Naive thymus-derived CD8-positive, alpha-beta T cell (primary cell): ENCODE measurements around the gene PIEZO2. TPM values are rescaled to one million over a fixed set of nuclear protein-coding genes. Genes with fewer than 3 reads are reported as not detected.
"Not testable (repeated sequence)": the region's sequence is repeated elsewhere in the genome, so short reads cannot be mapped to it uniquely, and the experiment has no call there.

Experiments used
- ATAC-seq, 2 donors: fragments of 150-1000 bp; cut with Tn5 transposase in 1 of 2; sonication (Bioruptor Pico), chemical (Tn5 transposase) in 1 of 2; 1 replicate in 1 of 2; 2 replicates in 1 of 2; pipeline ENCODE4 v1.10.0; 2021; ENCODE audit warnings: mild to moderate bottlenecking in 2 of 2, moderate library complexity in 2 of 2
- POLR2A ChIA-PET: fragments of 350-600 bp; sonication (Branson Sonifier 250); formaldehyde crosslinking; loops from one replicate; lab custom pipeline; 2021; ENCODE audit warnings: antibody characterized with exemption; lab: Charles Lee
- DNase-seq, 10 donors: peaks; one replicate each; pipeline versions ENCODE4 v3.0.0 to v3.0.0-alpha.2; 2020 to 2022
- H3K27ac Mint-ChIP-seq, 10 donors: one replicate each; pipeline ENCODE4 v1.8.0; 2020 to 2022; ENCODE audit warnings: mild to moderate bottlenecking in 10 of 10, mixed read lengths in 10 of 10, moderate library complexity in 4 of 10, inconsistent platforms in 1 of 10
- H3K27me3 Mint-ChIP-seq, 5 donors: one replicate each; pipeline ENCODE4 v1.8.0; 2021 to 2022; ENCODE audit warnings: mixed read lengths in 5 of 5
- H3K36me3 Mint-ChIP-seq, 3 donors: one replicate each; pipeline ENCODE4 v1.8.0; 2020 to 2022; ENCODE audit warnings: mixed read lengths in 3 of 3, mild to moderate bottlenecking in 2 of 3, inconsistent platforms in 1 of 3
- H3K4me1 Mint-ChIP-seq, 4 donors: one replicate each; pipeline ENCODE4 v1.8.0; 2021 to 2022; ENCODE audit warnings: mixed read lengths in 4 of 4
- H3K4me3 Mint-ChIP-seq, 10 donors: one replicate each; pipeline ENCODE4 v1.8.0; 2020 to 2022; ENCODE audit warnings: mild to moderate bottlenecking in 10 of 10, mixed read lengths in 10 of 10, moderate library complexity in 6 of 10, inconsistent platforms in 1 of 10
- H3K9me3 Mint-ChIP-seq, 9 donors: one replicate each; pipeline ENCODE4 v1.8.0; 2020 to 2022; ENCODE audit warnings: mixed read lengths in 9 of 9, mild to moderate bottlenecking in 3 of 9, inconsistent platforms in 1 of 9, moderate library complexity in 1 of 9
- microRNA-seq: library from miRNA; unstranded; fragments of <30 nt; microRNA quantifications from one replicate; pipeline ENCODE4 v1.2.0, GENCODE V29; 2022; ENCODE audit warnings: borderline microRNAs expressed
- polyA plus RNA-seq, 3 donors: library from polyadenylated mRNA; unstranded; fragments of 300-500 nt; fragmentation: Illumina TruSeq; gene quantifications; one replicate each; pipeline ENCODE4 v1.2.3, GENCODE V29; 2021
- total RNA-seq, 8 experiments: library from RNA in 2 of 8; stranded (reverse) in 2 of 8; gene quantifications; one replicate each; pipeline ENCODE4 v1.2.3 and lab custom pipeline; 2021 to 2026

Gene PIEZO2
- total and polyA plus RNA-seq, 5 experiments from 2014 or later = not detected

DNA sequence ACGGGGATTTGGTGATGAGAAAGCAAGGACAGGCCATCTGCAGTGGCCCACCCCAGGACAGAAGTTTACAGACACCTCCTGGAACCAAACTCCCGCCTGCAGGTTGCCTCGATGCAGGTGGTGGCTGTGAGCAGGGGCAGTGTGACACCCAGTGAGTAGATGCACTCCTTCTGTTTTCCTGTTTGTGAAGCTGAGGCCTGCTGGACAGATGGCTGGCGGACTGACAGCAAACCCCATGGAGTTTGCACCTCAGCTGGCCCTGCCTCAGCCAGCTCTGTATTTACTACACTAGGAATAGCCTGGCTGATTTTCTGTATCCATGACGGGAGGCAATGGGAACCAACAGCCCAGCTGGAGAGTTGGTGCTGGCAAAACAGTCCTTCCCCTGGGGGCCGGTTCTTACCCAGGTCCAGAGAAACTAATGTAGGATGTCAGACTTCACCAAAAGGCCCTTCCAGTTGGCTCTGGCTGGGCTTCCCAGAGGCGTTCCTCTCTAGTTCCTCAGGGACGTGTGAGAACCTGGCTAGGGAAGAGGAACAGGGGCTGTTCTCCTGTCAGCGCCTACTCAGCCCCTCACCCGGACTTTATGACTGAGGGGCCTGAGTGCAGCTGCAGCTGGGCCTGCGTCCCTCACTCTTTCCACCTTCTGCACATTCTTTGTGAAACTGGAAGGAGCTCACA, 511.4 kb downstream of the PIEZO2 start:
- H3K9me3 Mint-ChIP-seq, H3K4me1 Mint-ChIP-seq, H3K27me3 Mint-ChIP-seq, ATAC-seq, H3K27ac Mint-ChIP-seq, DNase-seq, H3K4me3 Mint-ChIP-seq, H3K36me3 Mint-ChIP-seq, POLR2A ChIA-PET: not testable (repeated sequence)

DNA sequence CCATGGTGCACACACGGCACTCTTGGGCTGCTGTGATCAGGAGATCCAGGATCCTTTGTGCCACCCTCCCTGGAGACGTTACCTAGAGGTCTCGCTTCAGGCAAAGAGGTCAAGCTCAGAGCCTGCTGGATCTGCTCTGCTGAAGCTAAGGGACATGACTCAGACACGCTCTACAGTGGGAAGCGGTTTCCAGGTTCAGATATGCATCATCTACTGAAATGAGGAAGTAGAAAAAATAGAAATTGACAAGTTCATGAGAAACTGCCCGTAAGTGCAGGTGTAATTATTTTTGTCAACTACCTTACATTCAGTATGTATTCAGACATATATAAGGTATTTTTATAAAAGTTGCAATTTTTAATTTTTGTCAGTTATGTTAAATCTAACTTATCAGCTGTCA, 520.3 kb downstream of the PIEZO2 start:
- H3K36me3 Mint-ChIP-seq, H3K27me3 Mint-ChIP-seq, ATAC-seq, H3K9me3 Mint-ChIP-seq, H3K27ac Mint-ChIP-seq, POLR2A ChIA-PET, H3K4me1 Mint-ChIP-seq, DNase-seq: not testable (repeated sequence)
- peak overlapping the region in 1 of 10 donors; percentile 29 for H3K4me3 Mint-ChIP-seq

DNA sequence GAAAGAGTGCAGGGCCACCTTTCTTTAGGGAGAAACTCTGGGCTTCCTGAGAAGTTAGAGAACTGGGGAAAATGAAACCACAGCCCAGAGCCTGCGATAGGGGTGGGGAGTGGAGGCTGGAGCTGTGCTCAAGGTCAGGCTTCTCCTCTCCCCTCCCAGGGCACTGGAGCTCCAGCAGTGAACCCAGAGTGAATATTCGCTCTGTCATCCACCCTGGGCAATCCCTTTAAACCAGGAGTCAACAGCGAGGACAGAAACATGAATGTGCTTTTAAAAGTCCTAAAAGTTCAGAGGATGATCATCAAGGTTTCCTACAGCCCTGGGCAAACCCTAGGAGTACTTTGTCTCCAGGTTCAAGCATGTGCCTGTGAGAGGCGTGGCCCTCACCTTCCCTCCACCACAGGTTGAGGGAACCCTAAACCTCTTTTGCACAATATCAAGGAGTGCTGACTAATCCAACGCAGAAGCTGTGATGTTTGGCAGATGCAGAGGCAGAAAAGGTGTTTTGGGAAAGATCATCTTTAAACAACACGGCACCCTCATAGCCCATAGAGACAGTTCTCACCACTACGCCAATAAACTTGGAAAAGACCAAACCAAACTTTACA, 522.7 kb downstream of the PIEZO2 start:
- POLR2A ChIA-PET = not testable (repeated sequence)

DNA sequence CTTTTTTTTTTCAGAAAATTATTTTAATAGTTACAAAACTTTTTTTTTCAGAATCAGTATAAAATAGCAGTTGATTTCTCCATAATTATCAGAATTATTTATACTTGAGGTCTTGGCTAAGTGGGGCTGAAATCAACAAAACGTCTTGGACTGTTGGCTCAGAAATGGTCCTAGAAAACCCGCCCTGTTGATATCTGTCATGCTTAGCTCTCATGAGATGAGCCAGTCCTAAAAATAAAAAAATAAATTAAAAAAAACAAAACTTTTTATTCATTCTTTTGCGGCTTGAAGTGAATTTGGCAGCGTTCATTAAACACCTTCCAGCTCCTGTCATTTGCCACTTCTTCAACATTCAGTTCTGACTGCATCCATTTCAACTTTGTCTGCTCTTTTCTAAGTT, 525.8 kb downstream of the PIEZO2 start:
- POLR2A ChIA-PET = not testable (repeated sequence)

More for the DNA sequence above, 522.7 kb downstream of the PIEZO2 start:
- not testable (repeated sequence) for ATAC-seq, DNase-seq, H3K27me3 Mint-ChIP-seq, H3K36me3 Mint-ChIP-seq, H3K9me3 Mint-ChIP-seq, H3K4me3 Mint-ChIP-seq, H3K27ac Mint-ChIP-seq, H3K4me1 Mint-ChIP-seq

DNA sequence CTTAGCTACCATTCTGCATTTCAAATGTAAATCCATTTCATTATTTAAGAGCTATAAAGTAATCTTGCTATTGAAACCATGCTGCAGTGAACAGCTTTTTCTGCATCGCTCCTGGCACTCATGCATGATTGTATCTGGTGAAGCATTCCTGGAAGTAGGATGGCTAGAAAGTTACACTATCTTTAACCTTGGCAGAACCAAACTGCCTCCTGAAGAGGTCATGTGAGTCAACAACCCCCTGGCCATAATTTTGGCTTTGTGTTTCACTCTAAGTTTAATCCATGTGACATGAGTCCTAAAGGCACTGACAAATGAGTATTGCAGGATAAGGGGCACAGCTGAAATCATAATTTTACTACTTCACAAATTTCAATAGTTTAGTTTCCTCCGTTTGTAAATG, 526.4 kb downstream of the PIEZO2 start:
- H3K4me1 Mint-ChIP-seq, ATAC-seq, H3K27ac Mint-ChIP-seq, H3K4me3 Mint-ChIP-seq, DNase-seq, H3K27me3 Mint-ChIP-seq, POLR2A ChIA-PET, H3K9me3 Mint-ChIP-seq, H3K36me3 Mint-ChIP-seq: not testable (repeated sequence)

More for the DNA sequence above, 525.8 kb downstream of the PIEZO2 start:
- H3K9me3 Mint-ChIP-seq, H3K27ac Mint-ChIP-seq, H3K27me3 Mint-ChIP-seq, H3K4me1 Mint-ChIP-seq, H3K36me3 Mint-ChIP-seq, ATAC-seq, DNase-seq, H3K4me3 Mint-ChIP-seq: not testable (repeated sequence)

DNA sequence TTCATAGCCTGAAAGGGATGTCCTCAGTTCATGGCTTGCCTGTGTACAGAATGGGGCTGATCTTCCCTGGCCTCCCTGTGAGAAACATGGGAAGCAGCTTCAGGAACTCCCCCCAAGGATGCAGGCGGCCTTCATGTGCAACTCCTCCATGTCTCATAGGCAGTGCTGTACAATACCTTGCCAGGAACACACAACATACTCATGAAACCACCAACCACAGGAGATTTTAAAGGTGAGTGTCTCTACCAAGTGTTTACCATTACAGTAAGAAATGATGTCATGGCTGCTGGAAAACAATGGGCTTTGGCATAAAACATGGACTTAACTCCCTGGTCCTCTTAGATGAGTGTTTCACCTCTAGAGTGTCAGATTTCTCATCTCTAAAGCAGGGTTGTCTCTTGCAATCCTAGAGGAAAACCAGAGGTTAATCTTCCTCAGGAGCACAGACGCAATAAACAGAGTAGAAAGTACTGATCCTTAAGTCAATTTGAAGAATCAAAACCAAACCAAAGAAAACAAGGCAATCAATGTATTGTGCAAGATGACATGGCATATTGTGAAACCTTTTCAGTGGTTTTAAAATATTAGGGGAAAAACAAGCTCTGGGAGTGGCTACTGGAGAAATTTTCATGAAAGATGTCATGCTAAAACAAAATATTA, 528.6 kb downstream of the PIEZO2 start:
- H3K4me3 Mint-ChIP-seq, H3K27me3 Mint-ChIP-seq, H3K9me3 Mint-ChIP-seq, DNase-seq, H3K27ac Mint-ChIP-seq, ATAC-seq, POLR2A ChIA-PET, H3K36me3 Mint-ChIP-seq, H3K4me1 Mint-ChIP-seq: not testable (repeated sequence)

Small RNAs within 50 kb of the gene (microRNA-seq; reads per million reads assigned to microRNA genes)
- not detected for gene MIR6788
